HEK293T (cell line): ENCODE results near the gene SLC38A1.

ENCODE experiments used
- CTCF ChIA-PET: fragments of 350-600 bp; formaldehyde crosslinking; extraction: SDS; loops from one replicate; lab custom pipeline; 2021; ENCODE audit warnings: antibody characterized with exemption, inconsistent platforms; lab: Yijun Ruan, JAX
- POLR2A ChIA-PET: fragments of 350-600 bp; formaldehyde crosslinking; extraction: SDS; loops from one replicate; lab custom pipeline; 2020; ENCODE audit warnings: antibody characterized with exemption, inconsistent platforms; lab: Yijun Ruan, JAX
- DNase-seq: peaks from one replicate; pipeline ENCODE4 v3.0.0; 2012; ENCODE audit warnings: mixed read lengths; ENCODE audit errors: extremely low spot score
- ARNT ChIP-seq: fragments of 450-650 bp; IDR thresholded peaks from 2 replicates; pipeline ENCODE4 v1.6.1; 2017; ENCODE audit warnings: mild to moderate bottlenecking
- BHLHE40 ChIP-seq: fragments of 450-650 bp; IDR thresholded peaks from 2 replicates; pipeline ENCODE4 v1.6.1; 2016; ENCODE audit warnings: mild to moderate bottlenecking, moderate library complexity, borderline replicate concordance
- CTBP1 ChIP-seq: fragments of 450-650 bp; IDR thresholded peaks from 2 replicates; pipeline ENCODE4 v1.6.1; 2016; ENCODE audit warnings: borderline replicate concordance
- ELF4 ChIP-seq: fragments of 450-650 bp; IDR thresholded peaks from 2 replicates; pipeline ENCODE4 v1.6.1; 2017; ENCODE audit warnings: antibody characterized with exemption
- FOXA1 ChIP-seq: fragments of 450-650 bp; IDR thresholded peaks from 2 replicates; pipeline ENCODE4 v1.6.1; 2016; ENCODE audit warnings: mild to moderate bottlenecking
- FOXK2 ChIP-seq: fragments of 450-650 bp; IDR thresholded peaks from 2 replicates; pipeline ENCODE4 v1.6.1; 2016; ENCODE audit warnings: mild to moderate bottlenecking
- FOXM1 ChIP-seq: fragments of 450-650 bp; IDR thresholded peaks from 2 replicates; pipeline ENCODE4 v1.6.1; 2017; ENCODE audit warnings: mild to moderate bottlenecking, borderline replicate concordance
- HDGF ChIP-seq: fragments of 450-650 bp; IDR thresholded peaks from 2 replicates; pipeline ENCODE4 v1.6.1; 2017; ENCODE audit warnings: antibody characterized with exemption, borderline replicate concordance
- L3MBTL2 ChIP-seq: fragments of 450-650 bp; conservative IDR thresholded peaks from 2 replicates; pipeline ENCODE4 v1.6.1; 2016; ENCODE audit warnings: mild to moderate bottlenecking
- LEF1 ChIP-seq: fragments of 450-650 bp; IDR thresholded peaks from 2 replicates; pipeline ENCODE4 v1.6.1; 2017; ENCODE audit warnings: mild to moderate bottlenecking, borderline replicate concordance
- NFRKB ChIP-seq: fragments of 450-650 bp; IDR thresholded peaks from 2 replicates; pipeline ENCODE4 v1.6.1; 2016; ENCODE audit warnings: mild to moderate bottlenecking, moderate library complexity
- SP1 ChIP-seq: fragments of 450-650 bp; IDR thresholded peaks from 2 replicates; pipeline ENCODE4 v1.6.1; 2017
- SUZ12 ChIP-seq: fragments of 450-650 bp; IDR thresholded peaks from 2 replicates; pipeline ENCODE4 v1.6.1; 2016; ENCODE audit warnings: mild to moderate bottlenecking
- TARDBP ChIP-seq: fragments of 450-650 bp; IDR thresholded peaks from 2 replicates; pipeline ENCODE4 v1.6.1; 2016
- ZNF384 ChIP-seq: fragments of 450-650 bp; IDR thresholded peaks from 2 replicates; pipeline ENCODE4 v1.6.1; 2016
- TF ChIP-seq, protein P1 (sequence below): fragments of 450-650 bp; IDR thresholded peaks from 2 replicates; pipeline ENCODE4 v1.6.1; 2016

The SLC38A1 gene

GRCh38 chr12:46149079-46149464 is 119.8 kb downstream of the SLC38A1 start:
- ChIA-PET POLR2A (no interaction called here), CTCF (no interaction called here)
- no peak for TF ChIP-seq TARDBP
- no peak for TF ChIP-seq FOXK2
- TF ChIP-seq, protein P1, sequence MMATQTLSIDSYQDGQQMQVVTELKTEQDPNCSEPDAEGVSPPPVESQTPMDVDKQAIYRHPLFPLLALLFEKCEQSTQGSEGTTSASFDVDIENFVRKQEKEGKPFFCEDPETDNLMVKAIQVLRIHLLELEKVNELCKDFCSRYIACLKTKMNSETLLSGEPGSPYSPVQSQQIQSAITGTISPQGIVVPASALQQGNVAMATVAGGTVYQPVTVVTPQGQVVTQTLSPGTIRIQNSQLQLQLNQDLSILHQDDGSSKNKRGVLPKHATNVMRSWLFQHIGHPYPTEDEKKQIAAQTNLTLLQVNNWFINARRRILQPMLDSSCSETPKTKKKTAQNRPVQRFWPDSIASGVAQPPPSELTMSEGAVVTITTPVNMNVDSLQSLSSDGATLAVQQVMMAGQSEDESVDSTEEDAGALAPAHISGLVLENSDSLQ, result no peak
- TF ChIP-seq ARNT, result no peak
- TF ChIP-seq BHLHE40, result no peak
- TF ChIP-seq LEF1, result no peak
- DNase-seq, result no peak

DNA sequence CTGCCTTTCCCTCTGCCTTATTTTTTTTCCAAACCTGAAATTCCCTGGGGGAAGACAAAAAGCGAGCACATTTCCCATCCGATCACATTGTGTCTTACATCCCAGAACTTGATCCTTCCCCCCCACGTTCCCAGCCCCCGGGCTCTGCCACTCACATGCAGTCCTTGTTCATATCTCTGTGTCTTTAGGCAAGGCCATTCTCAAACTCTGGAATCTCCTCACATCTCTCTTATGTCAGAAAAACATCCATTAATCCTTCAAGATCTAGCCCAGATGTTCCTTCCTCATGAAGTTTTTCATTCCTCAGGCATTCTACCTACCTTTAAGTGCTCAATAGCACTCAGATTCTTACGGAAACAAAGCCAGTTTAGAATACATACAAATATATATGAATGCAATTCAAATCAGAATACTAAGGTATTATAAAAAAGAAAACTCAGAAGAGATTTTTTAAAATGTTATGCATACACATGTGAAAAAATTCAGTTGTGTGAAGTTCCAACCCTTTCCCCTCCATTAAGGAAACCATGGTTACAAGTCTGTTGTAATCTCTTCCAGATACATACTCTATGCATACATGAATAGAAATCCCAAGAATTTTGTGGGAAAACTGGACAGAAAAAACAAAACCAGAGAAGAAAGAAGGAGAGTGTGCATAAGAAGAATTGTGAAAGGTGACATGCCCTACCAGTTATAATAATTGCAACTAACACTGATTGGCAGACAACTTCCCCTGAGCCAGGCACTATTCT is 120.3 kb downstream of the SLC38A1 start:
- POLR2A ChIA-PET, result no interaction called here
- TF ChIP-seq ELF4, result no peak
- TF ChIP-seq, protein P1, result no peak
- no peak for TF ChIP-seq CTBP1
- TF ChIP-seq BHLHE40, result no peak
- no peak for TF ChIP-seq ZNF384
- no peak for TF ChIP-seq SUZ12
- TF ChIP-seq LEF1, result no peak
- no peak for TF ChIP-seq TARDBP
- no peak for TF ChIP-seq FOXK2
- TF ChIP-seq FOXA1, result no peak
- TF ChIP-seq SP1, result no peak
- no peak for DNase-seq
- CTCF ChIA-PET, result no interaction called here

- TF ChIP-seq SUZ12 (no peak), FOXM1 (no peak), HDGF (no peak), ELF4 (no peak), TARDBP (no peak), CTBP1 (no peak), L3MBTL2 (no peak), FOXA1 (no peak), ZNF384 (no peak), SP1 (no peak), FOXK2 (no peak), ARNT (no peak), LEF1 (no peak), BHLHE40 (no peak), NFRKB (no peak)
- TF ChIP-seq, protein P1, result no peak
- ChIA-PET CTCF (no interaction called here), POLR2A (no interaction called here)
- no peak for DNase-seq
Observed at GRCh38 chr12:46147144-46147543, 121.7 kb downstream of the SLC38A1 start.

GRCh38 chr12:46145881-46146280 is 123.0 kb downstream of the SLC38A1 start:
- no peak for DNase-seq
- ChIA-PET CTCF (no interaction called here), POLR2A (no interaction called here)
- no peak for TF ChIP-seq ARNT
- no peak for TF ChIP-seq NFRKB
- no peak for TF ChIP-seq LEF1
- no peak for TF ChIP-seq FOXK2

DNA sequence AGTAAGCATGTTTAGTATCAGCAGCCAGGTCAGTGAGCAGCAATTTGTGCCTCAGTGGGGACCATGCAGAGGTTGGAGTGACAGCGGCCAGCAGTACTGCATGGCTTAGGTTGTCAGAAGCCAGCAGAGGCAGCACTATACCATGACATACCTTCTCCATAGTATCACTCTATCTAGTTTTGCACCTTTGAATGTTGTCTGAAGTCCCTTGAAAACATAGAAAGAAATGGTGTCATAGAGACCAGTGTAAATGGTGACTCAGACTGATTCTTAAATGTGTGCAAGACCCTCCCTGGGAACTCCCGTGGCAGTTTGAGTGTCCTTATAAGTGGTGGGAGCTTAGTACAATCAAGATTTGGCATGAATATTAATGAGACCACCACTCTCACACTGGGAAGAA is 124.4 kb downstream of the SLC38A1 start:
- POLR2A ChIA-PET, result no interaction called here
- CTCF ChIA-PET, result no interaction called here
- no peak for DNase-seq
- TF ChIP-seq, protein P1, result no peak
- TF ChIP-seq FOXM1 (no peak), LEF1 (no peak), L3MBTL2 (no peak), FOXA1 (no peak), FOXK2 (no peak), SUZ12 (no peak), ARNT (no peak), NFRKB (no peak), TARDBP (no peak), HDGF (no peak), SP1 (no peak), ELF4 (no peak), ZNF384 (no peak), CTBP1 (no peak), BHLHE40 (no peak)

- ChIA-PET POLR2A (no interaction called here), CTCF (no interaction called here)
- TF ChIP-seq ZNF384 (no peak), ELF4 (no peak), NFRKB (no peak)
- no peak for DNase-seq
Observed at GRCh38 chr12:46136249-46136648, 132.6 kb downstream of the SLC38A1 start.
